B cell (primary cell): ENCODE data around the gene NSUN5.

Experiments
- EZH2 ChIP-seq: IDR thresholded peaks from 2 replicates; pipeline ENCODE4 v1.6.1; 2012; ENCODE audit warnings: borderline replicate concordance, low read depth, mild to moderate bottlenecking, moderate library complexity, low read length; ENCODE audit not compliant: insufficient read depth, poor library complexity, severe bottlenecking
- TF ChIP-seq, protein P1 (sequence below): fragments of 200-600 bp; IDR thresholded peaks from one replicate; pipeline ENCODE4 v1.8.0; 2022; ENCODE audit warnings: antibody characterized with exemption, mild to moderate bottlenecking

DNA sequence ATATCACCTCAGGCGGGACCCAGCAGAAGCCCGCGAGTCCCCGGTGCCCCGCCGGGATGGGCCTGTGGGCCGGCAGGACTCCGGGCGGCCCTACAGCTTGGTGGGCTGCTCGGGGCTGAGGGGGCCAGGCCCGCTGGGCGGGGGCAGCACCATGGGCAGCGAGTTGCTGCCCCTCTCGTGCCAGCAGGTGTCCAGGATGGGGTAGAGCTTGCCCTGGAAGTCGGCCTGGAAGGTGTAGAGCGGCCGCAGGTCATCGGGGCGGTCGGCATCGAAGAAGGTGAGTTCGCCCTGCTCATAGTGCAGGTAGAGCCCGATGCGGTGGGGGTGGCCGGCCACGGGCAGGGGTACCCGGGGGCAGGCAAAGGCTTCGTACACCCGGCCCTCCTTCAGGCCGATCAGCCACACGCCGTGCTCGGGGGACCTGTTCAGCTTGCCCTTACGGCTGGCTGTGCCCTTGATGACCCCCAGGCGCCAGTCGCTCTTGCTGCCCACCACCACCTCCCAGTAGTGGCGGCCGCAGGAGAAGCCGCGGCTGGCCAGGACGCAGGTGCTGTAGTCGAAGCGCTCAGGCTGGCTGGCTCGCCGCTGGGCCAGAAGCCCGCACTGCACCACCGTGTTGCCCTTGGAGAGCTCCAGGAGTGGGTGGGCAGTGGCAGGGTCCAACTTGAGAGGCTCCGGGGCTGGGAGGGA lies 4.3 kb upstream of the NSUN5 start:
- TF ChIP-seq EZH2, result no peak
- TF ChIP-seq, protein P1, sequence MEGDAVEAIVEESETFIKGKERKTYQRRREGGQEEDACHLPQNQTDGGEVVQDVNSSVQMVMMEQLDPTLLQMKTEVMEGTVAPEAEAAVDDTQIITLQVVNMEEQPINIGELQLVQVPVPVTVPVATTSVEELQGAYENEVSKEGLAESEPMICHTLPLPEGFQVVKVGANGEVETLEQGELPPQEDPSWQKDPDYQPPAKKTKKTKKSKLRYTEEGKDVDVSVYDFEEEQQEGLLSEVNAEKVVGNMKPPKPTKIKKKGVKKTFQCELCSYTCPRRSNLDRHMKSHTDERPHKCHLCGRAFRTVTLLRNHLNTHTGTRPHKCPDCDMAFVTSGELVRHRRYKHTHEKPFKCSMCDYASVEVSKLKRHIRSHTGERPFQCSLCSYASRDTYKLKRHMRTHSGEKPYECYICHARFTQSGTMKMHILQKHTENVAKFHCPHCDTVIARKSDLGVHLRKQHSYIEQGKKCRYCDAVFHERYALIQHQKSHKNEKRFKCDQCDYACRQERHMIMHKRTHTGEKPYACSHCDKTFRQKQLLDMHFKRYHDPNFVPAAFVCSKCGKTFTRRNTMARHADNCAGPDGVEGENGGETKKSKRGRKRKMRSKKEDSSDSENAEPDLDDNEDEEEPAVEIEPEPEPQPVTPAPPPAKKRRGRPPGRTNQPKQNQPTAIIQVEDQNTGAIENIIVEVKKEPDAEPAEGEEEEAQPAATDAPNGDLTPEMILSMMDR, result no peak
